Testis (tissue), 3 donors: ENCODE results near the gene GOT1. TPM values are rescaled to one million over a fixed set of nuclear protein-coding genes. Genes with fewer than 3 reads are reported as not detected.

Experiments
- DNase-seq: peaks from one replicate; pipeline ENCODE4 v3.0.0-alpha.2; 2019
- H3K27ac ChIP-seq, 2 donors: fragments of 200-600 bp; sonication (generic); one replicate each; pipeline ENCODE4 v1.5.1; 2019
- H3K27me3 ChIP-seq: fragments of 200-600 bp; sonication (generic); one replicate; pipeline ENCODE4 v1.5.1; 2019
- H3K36me3 ChIP-seq: fragments of 200-600 bp; sonication (generic); one replicate; pipeline ENCODE4 v1.5.1; 2017; ENCODE audit warnings: low read depth; ENCODE audit errors: missing control alignments
- H3K4me1 ChIP-seq: fragments of 200-600 bp; sonication (generic); one replicate; pipeline ENCODE4 v1.5.1; 2019
- H3K4me3 ChIP-seq, 2 donors: fragments of 200-600 bp; sonication (generic); one replicate each; pipeline ENCODE4 v1.5.1; 2017 to 2019
- H3K9me3 ChIP-seq: fragments of 200-600 bp; sonication (generic); one replicate; pipeline ENCODE4 v1.5.1; 2017
- CTCF ChIP-seq, 3 experiments: fragments of 450-650 bp in 2 of 3; fragments of 200-600 bp in 1 of 3; sonication (generic) in 1 of 3; IDR thresholded peaks; one replicate each; pipeline ENCODE4 v1.5.1; 2016 to 2019; ENCODE audit warnings: antibody characterized with exemption in 3 of 3, mild to moderate bottlenecking in 2 of 3, moderate library complexity in 1 of 3
- POLR2A ChIP-seq: fragments of 450-650 bp; IDR thresholded peaks from one replicate; pipeline ENCODE4 v1.6.1; 2017; ENCODE audit warnings: antibody characterized with exemption, mild to moderate bottlenecking, moderate library complexity
- WGBS, 2 donors: methylation state at CpG; one replicate each; pipeline ENCODE4 v1.1.5; 2018; 5-methylcytosine and 5-hydroxymethylcytosine counted together
- intact Hi-C: fragments of 100-400 bp; cut with DNase I; formaldehyde crosslinking; loops from one replicate; pipeline ENCODE4 v1.15.1; 2023; ENCODE audit warnings: low total_unique reads
- polyA plus RNA-seq: library from polyadenylated mRNA; stranded (reverse); fragments of 350-450 nt; fragmentation: Illumina TruSeq; extraction: RNeasy Lipid Tissue Mini Kit (QIAGEN cat#74804); gene quantifications from one replicate; pipeline ENCODE4 v1.2.3, GENCODE V29; 2014; ENCODE audit warnings: low read depth, low replicate concordance; ENCODE audit not compliant: insufficient read depth
- total RNA-seq, 2 donors: library from RNA; depleted of rRNA; stranded (reverse); fragments of >200 nt; gene quantifications; one replicate each; pipeline ENCODE4 v1.2.3, GENCODE V29; 2016

The GOT1 gene
- total and polyA plus RNA-seq, 3 donors from 2014 or later = 34.3 to 121 (median 38.3) TPM

- no peak for TF ChIP-seq POLR2A
- TF ChIP-seq CTCF (IDR thresholded peaks at IDR 0.05) = no peak
- H3K4me1 ChIP-seq = no peaks in the 10 kb centered on the region
- H3K36me3 ChIP-seq = no peaks in the 10 kb centered on the region
- no peak for DNase-seq
- H3K9me3 ChIP-seq = no peaks in the 10 kb centered on the region
- intact Hi-C loops = no loop called here
- H3K27me3 ChIP-seq = no peaks in the 10 kb centered on the region
- no peak overlapping the region for H3K27ac ChIP-seq
- WGBS, 2 donors = 80 to 92% methylated on average over 3 of the region's 3 CpGs
- H3K4me3 ChIP-seq = no peak overlapping the region
These were observed 9.1 kb downstream of the GOT1 start for GRCh38 chr10:99421233-99421739.

- 94 to 100% methylated on average over 2 of the region's 2 CpGs for WGBS, 2 donors
- no peak for TF ChIP-seq CTCF (IDR thresholded peaks at IDR 0.05)
- no peak for TF ChIP-seq POLR2A
- Histone ChIP-seq H3K9me3 (no peaks in the 10 kb centered on the region), H3K27ac (no peak overlapping the region), H3K4me1 (no peaks in the 10 kb centered on the region), H3K27me3 (no peaks in the 10 kb centered on the region), H3K36me3 (no peaks in the 10 kb centered on the region), H3K4me3 (no peak overlapping the region)
- intact Hi-C loops = no loop called here
- no peak for DNase-seq
These were observed 10.7 kb downstream of the GOT1 start for GRCh38 chr10:99419688-99420087.

DNA sequence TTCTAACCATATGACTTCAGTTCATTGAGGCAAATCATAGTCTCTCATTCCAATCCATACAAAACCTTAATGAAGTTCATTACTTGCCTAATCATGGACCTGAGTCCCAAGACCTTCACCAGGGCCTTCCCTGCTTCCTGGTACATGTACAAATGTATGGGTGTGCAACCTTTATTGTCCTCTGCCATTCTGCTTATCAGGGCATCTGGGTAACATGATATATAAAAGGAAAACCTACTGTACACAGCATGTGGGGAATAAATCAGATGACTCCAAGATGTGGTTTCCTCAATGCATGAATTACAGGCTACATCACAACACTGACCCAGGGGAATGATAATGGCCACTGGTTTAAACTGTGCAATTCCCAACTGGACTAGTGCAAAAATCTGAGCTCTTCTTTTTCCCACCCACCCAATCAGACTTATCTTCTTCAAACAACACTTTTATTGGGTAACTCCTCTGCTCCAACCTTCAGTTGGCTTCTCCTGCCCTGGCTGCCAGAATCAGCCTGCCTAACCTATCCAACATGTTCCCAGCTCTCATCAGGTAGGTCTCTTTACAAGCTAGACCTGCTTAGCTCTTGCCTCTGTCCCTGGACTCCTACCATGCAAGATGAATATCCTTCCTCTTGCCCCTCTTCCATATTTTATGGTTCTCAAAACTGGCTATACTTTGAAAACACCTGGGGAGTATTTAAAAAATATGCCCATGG is 11.4 kb downstream of the GOT1 start:
- no peaks in the 10 kb centered on the region for H3K36me3 ChIP-seq
- no peak for DNase-seq
- TF ChIP-seq CTCF (IDR thresholded peaks at IDR 0.05) = no peak
- no peak for TF ChIP-seq POLR2A
- H3K27ac ChIP-seq = no peak overlapping the region
- intact Hi-C loops = no loop called here
- H3K4me3 ChIP-seq = no peak overlapping the region
- H3K9me3 ChIP-seq = no peaks in the 10 kb centered on the region
- H3K4me1 ChIP-seq = no peaks in the 10 kb centered on the region
- H3K27me3 ChIP-seq = no peaks in the 10 kb centered on the region

DNA sequence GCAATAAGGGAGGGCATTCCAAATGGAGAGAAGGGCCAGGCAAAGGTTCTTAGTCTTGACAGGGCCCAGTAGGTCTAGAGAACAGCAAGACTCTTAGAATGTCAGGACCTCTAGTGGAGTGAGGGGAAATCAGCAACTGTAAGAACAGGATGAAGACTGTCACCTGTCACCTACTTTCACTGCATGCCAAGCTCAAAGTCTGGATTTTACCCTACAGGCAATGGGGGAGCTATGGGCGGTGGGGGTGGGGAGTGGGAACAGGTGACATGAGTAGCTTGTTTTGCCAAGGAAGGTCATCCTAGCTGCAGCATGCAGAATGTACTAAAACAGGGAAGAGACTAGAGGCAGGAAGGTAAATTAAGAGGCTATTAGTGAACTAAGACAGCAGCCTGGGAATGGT is 18.3 kb downstream of the GOT1 start:
- TF ChIP-seq CTCF (IDR thresholded peaks at IDR 0.05) (no peak), POLR2A (no peak)
- H3K36me3 ChIP-seq = no peaks in the 10 kb centered on the region
- intact Hi-C loops = no loop called here

GRCh38 chr10:99411546-99411945 is 18.9 kb downstream of the GOT1 start:
- no peak overlapping the region for H3K27ac ChIP-seq
- WGBS, 2 donors = 88 to 100% methylated on average over 2 of the region's 2 CpGs
- no peak overlapping the region for H3K4me3 ChIP-seq
- no peaks in the 10 kb centered on the region for H3K4me1 ChIP-seq
- DNase-seq = no peak
- no peaks in the 10 kb centered on the region for H3K9me3 ChIP-seq
- H3K27me3 ChIP-seq = no peaks in the 10 kb centered on the region
- no peaks in the 10 kb centered on the region for H3K36me3 ChIP-seq
- intact Hi-C loops = no loop called here
- TF ChIP-seq CTCF (IDR thresholded peaks at IDR 0.05) = no peak
- TF ChIP-seq POLR2A = no peak

More for the DNA sequence above, 18.3 kb downstream of the GOT1 start:
- DNase-seq = no peak
- H3K4me3 ChIP-seq = no peak overlapping the region
- no peak overlapping the region for H3K27ac ChIP-seq
- no peaks in the 10 kb centered on the region for H3K4me1 ChIP-seq
- H3K9me3 ChIP-seq = no peaks in the 10 kb centered on the region
- WGBS, 2 donors = 100% methylated on average over 1 of the region's 1 CpG
- H3K27me3 ChIP-seq = no peaks in the 10 kb centered on the region
